Activated T-cell treated with anti-CD3 and anti-CD28 coated beads for 48 hours (primary cell): ENCODE results near the gene HSPA4.

Experiments
- DNase-seq: peaks from one replicate; pipeline ENCODE4 v3.0.0-alpha.2; 2020; ENCODE audit warnings: low read depth

The HSPA4 gene

DNA sequence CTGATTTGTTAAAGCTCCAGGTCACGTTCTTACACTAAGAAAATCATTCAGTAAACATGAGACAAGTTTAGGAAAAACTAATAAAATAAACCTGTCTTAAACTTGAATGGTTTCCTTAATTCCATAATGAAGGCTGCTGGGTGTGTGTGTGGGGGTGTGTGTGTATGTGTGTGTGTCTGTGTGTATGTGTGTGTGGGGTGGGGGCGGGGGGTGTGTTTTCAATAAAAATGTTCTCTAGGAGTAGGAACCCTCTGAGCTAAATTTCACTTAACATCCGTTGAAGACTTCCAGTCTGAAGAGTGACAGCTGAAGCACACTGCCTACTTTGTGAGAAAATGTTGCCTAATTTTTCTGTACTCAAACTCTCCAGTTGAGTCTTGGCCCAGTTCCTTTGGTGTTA is 54.5 kb downstream of the HSPA4 start:
- DNase-seq = no peak

DNA sequence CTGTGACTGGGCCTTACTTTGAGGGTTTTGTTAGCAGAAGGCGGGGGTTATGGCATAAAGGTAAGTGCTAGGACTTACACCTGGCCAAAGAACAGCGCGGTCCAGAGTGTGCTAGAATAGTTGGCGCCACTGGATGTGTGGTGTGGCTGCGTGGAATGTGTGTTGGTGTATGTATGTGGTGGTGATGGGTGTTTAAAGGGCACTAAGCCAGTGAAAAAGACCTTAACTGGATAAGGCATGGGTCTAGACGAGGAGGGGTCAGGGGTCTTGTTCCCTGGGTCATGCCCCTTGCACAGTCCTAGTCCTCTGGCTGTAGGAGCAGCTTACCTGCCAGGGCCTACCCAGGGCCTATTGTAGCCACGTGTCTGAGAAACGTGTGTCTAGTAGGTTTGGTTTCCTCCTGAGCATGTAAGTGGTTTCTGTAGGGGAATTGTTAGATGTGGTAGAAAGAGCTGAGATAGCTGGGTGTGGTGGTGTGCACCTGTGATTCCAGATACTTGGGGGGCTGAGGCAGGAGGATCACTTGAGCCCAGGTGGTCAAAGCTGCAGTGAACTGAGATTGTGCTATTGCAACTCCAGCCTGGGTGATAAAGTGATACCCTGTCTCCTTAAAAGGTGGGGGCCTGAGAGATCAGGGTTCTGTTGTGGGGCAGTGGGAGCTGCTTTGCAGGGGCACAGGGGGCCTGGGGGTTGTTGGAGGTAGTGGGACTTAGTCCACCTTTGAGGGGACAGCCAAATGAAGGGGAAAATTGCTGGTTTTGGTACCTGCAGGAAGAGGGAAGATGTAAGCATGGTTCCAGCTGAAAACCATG is 55.2 kb downstream of the HSPA4 start:
- no peak for DNase-seq

DNA sequence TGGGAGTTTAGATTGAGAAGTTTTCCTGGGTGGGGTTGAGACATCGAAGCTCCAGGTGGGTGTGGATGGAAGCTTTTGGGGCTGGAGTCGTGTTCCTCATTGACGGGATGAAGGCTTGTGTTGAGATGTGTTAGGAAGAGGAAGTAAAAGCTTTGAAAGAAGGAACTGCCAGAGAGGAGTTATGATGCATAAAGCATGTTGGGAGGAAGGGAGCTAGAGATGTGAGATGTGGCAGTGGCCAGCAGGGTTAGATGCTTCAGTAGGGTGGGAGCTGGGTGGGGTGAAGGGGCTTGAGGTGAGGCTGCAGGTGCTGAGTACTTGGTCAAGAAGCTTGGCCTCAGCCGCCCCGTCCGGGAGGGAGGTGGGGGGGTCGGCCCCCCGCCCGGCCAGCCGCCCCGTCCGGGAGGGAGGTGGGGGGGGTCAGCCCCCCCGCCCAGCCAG is 56.7 kb downstream of the HSPA4 start:
- DNase-seq = no peak

DNA sequence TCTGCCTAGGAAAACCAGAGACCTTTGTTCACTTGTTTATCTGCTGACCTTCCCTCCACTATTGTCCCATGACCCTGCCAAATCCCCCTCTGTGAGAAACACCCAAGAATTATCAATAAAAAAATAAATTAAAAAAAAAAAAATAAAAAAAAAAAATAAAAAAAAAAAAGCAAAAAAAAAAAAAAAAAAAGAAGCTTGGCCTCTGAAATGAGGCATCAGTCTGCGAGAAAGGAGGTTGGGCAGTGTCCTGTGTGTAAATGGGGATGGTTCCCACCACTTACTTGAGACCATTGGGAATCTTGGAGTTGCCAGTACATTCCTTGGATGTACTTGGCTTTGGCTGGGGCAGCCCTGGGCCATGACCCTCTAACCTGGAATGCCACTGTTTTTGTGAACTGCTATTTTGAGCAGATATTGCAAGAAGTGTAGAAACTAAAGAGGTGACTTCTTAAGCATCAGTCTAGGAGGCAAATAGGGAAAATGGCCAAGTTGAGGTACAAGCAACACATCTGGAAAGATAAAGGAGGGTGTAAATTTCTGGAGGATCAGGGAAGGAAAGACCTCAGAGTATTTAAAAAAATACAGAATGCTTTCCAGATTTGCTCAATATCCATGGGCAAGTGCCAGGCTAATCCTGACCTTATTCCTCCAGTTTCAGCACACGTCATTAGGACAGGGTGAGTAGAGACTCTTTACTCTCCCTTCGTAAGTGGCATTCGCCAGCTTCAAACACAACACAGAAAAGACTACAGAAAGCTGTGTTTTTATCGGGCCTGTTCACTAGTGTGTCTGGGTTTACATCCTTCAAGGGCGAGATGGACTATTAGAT is 58.1 kb downstream of the HSPA4 start:
- no peak for DNase-seq

DNA sequence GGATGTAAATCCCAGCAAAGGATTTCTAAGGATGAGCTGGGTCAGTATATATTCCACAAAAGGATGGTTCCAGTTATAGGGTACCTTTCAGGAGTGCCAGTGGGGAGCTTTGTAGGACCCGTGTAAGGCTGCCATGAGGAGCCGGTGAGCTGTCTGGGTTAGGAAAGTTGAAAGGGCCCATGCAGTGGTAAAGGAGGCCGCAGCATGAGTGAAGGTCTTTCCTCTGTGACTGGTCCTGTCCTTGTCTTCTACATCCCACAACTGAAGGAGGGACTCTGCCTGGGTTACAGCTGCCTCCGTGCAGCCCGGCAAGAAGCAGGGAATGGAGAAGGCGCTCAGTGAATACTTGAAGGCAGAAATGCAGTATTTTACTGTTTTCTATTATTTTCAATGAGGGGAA is 58.9 kb downstream of the HSPA4 start:
- DNase-seq = no peak

DNA sequence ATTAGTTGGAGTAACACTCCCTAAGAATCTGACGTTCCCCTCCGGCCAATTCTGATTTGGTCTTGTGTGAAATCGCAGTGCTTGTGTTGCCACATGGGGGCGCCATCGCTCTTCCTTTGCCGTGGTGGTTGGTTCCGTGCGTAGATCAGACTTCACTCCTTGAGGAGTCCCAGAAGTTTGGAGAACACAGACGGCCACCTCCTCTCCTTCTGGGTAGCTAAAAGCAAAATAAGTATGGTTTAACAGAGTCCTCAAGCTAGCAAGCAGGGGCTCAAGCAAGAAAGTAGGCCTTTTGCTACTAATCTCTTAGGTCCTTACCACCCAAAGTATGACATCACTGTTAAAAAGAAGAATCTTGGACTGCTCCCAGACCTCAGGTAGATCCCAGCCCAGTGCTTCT is 59.5 kb downstream of the HSPA4 start:
- peak; percentile 74 for DNase-seq

DNA sequence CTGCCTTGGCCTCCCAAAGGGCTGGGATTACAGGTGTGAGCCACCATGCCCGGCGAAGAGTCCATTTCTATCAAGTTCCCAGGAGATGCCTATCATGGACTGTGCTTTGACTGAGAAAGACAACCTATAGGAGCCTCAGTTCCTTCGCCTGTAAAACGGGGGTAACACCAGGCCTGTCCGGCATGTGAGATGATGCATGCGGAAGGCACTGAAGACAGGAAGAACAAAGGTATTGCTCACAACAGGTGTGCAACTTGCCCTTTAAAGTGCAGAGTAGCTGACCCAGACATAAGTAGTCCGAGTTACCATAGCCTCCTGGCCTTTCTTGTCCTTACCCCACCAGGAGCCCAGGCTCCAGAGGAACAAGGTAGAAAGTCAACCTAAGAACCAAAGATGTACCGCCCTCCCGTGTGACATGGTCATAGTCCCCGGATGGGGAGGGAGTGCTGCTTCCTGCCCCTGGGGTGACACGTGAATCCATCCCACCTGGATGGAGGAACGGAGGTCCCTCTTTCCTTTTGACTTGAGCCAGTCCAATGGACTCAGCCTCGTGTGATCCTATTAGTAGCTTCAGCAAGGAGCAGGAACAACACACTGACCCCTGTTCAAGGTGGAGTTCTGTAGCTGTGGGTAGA is 60.3 kb downstream of the HSPA4 start:
- no peak for DNase-seq

DNA sequence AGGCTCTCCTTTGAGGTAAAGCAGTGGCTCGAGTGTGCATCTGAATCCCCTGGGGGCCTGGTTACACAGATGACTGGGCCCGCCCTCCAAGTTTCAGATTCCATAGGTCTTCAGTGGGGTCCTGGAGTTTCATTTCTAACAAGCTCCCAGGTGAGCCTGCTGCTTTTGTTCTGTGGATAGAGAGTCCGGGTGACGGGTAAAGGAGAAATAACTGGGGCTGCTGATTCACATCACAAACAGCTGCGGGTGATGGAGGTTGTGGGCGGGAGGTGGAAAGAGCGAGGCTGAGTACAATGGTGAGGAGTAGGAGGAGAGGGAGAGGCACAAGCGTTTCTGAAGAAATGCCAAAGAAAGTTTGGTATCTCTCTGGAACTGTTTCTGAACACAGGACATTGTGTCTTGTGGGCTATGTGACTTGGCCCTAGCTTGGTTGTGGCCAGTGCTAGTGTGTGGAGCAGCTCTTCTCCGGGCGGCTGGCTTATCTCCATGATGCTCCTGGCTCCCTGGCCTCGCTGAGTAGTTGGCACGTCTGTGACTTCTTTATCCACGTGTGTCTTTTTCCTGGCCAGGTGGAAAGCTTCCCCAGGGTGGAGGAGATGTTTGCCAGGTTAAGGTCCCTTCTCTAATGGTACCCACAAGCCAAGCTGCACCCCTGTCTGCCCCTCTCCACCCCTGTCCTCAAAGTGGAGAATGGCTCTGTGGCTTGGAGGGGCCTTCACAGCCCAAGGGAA is 61.7 kb downstream of the HSPA4 start:
- DNase-seq = peak; percentile 61

DNA sequence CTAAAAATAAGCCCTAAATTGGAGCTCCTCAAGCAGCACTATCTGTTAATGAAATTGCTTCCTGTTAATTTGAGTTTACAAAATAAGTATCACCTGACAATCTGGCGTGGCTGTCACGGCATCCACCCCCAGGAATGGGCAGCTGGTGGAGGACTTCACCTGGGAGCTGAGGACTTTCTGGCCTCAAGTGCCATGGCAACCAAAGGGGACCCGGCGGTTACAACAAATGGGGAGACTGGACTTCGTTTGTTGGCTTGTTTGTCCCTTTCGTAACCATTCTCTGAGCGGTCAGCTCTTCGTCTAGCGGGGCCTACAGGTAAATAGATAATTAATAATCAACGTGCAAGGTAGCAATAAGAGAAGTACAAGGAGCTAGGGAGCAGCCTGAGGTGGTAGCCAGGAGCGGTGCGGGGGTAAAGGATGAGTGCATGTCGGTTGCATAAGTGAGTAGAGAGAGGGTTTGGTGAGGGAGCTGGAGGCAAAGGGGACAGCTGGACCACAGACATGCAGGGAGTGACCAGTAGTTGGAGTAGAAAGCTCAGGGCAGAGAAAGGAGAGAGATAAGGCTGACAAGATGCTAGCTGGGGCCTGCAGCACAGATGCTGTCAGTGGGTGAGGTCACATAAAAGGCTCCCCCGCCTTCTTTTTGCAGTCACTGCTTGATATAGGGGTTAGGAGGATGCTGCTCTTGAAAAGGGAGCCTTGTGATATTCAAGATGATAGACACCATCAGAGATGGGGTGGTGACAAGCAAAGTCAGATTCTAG is 62.5 kb downstream of the HSPA4 start:
- DNase-seq = no peak

DNA sequence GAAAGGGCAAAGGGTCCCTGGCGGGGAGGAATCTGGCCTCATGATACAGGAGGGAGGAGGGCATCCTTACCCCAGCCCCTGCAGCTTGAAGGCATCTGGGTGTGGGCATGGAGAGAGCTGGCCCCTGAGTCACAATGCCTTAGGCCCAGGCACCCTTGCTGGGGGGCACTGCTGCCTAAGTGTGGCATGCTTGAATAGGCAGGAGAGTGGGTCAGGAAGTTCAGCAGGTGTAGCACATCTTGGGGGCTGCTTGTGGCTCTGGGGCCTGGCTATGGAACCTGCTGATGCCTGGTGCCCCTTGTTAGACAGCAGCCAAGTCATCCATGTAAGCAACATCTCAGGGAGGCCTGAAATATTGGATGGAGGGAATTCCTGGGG is 63.1 kb downstream of the HSPA4 start:
- DNase-seq = no peak

DNA sequence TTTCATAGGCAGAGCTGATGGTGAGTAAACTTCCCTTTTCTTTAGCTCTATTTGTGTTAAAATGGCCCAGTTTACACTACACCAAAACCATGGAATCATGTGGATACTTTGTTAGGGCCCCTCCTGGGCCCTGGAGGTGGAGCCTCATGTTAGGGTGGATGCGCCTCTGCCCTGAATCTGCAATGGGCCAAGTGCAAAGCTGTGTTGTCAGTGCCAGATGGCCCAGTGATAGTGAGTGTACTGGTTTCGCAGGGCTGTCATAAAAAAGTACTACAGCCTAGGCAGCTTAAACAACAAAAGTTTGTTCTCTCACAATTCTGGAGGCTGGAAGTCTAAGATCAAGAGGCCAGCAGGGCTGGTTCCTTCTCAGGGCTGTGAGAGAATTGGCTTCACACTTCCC is 64.8 kb downstream of the HSPA4 start:
- no peak for DNase-seq

DNA sequence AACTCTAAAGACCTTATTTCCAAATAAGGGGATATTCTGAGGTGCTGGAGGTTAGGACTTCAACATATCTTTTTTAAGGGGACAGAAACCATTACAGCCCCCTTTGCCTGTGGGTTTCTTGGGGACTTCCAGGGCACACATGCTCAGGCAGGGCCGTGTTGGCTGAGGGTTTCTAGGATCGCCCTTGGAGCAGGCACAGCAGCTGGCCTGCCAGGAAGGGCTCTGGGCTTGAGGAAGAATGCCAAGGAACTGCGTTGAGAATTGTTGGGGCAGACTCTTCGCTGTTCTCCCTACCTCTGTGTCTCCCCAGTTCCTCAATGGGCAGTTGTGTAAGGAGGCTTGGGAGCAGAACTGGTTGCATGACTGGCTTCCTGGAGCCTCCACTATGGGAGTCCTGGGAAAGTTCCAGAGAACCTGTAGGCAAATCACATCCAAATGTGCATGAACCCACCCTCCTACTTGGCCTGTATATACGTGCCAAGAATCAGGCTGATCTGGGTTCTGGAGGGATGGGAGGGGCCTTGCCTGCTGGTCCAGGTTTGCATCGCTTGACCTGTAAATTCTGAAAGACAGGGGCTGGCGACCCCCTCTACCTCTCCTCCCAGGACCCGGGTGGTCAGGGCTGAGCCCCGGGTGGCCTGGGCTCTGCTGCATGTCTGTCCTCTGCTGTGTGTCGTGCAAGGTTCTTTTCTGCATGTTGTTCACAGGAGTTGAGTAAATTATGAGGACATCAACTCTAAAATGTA is 65.5 kb downstream of the HSPA4 start:
- DNase-seq = no peak

DNA sequence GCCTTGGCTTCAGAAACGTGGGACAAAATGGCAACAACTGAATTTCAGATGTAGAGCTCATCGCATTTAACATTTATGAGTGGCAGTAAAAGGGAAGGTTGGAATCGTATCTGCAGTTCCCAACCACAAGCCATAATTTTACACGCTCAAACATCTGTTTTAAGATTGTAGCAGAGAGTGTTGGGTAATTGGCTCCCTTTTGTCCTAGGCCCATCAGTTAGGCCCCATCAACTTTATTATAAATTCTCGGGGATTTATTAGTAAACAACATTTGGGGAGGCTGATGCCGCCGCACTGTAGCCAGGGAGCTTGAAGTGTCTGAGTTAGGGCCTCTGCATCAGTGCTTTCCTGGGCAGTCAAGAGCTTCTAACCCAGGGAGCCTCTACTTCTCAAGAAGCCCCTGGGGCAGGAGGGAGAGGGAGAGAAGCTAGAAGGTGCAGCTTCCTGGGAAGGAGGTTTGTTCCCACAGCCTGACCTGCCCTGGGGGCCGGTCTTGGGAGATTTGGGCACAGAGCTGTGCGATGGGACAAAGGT is 66.2 kb downstream of the HSPA4 start:
- no peak for DNase-seq

DNA sequence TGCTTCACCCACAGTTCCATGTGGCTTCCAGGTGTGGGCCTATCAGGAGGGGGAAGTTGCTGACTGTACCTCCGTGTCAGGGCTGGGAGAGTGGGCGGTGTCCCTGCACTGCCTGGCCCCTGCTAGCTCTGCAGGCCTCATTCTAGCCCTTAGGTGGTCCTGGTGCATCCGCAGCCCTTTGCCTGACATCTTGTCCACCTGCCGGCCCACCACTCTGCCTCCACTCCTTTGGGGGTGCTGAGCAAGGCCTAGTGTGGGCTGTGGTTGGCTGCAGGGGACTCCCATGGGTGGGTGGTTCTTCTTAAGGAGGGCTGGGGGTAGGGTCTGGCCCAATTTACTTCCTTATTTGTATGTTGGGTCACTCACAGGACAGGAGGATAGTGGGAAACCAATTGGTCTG is 66.9 kb downstream of the HSPA4 start:
- no peak for DNase-seq

DNA sequence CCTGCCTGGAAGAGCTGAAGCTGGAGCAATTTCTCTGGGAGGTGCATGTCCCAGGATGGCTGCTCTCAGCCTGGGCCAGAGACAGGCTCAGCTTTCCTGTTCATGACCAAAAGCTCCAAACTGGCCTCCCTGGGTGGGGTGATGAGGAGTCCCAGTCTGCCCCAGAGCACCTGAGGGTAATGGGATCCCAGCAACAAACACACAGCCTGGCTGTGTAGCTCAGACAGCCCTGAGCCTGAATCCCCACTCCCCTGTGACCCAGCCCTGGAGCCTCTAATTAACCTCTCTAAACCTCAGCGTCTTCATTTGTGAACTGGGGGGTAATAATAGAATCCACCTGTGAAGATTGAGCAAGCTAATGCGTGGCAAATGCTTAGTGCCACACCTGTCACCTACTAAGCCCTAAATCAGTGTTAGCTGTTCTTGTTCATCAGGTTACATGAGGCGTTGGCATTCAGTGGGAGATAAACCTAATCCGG is 67.5 kb downstream of the HSPA4 start:
- DNase-seq = no peak

DNA sequence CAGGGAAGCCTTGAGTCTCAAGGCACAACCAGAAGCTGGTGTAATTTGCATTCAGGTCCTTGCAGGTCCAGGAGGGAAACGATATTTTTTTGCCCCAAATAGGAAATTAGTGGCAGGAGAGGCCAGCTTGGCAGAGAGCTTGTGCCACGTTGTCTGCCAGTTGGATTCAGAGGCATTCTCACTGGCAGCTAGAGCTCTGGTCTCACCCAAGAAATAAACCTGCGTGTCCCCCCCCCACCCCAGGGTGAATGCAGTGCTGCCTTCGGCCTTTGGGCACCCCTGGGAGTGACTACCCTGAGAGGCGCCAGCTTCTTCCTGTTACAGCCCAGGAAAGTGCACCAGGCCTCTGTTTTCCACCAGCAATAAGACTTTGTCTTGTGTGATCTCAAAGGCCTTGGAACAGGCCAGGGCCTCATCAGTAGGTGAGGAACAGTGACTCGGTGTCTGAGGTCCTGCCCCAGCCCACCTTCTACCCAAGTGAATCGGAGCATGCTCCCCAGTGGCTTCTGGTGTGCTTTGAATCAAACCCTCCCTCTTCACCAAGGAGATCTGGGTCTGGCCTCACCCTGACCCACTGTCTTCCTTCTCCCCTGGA is 68.4 kb downstream of the HSPA4 start:
- no peak for DNase-seq

DNA sequence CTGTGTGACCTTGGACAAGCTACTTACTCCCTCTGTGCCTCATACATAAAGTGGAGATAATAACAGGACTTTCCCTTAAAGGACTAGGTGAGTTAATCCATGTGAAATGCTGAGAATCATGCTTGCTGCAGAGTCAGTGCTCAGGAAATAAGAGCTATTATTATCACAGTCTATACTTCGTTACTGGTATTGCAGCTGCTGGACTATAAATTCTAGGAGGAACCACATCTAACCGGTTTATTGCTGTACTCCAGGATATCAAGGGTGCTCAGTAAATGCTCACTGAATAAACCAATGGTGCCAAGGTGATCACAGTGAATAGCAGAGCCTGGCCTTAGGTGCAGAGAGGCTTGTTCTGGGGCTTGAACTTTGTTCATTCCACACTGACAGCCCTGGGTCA is 69.3 kb downstream of the HSPA4 start:
- DNase-seq = no peak

DNA sequence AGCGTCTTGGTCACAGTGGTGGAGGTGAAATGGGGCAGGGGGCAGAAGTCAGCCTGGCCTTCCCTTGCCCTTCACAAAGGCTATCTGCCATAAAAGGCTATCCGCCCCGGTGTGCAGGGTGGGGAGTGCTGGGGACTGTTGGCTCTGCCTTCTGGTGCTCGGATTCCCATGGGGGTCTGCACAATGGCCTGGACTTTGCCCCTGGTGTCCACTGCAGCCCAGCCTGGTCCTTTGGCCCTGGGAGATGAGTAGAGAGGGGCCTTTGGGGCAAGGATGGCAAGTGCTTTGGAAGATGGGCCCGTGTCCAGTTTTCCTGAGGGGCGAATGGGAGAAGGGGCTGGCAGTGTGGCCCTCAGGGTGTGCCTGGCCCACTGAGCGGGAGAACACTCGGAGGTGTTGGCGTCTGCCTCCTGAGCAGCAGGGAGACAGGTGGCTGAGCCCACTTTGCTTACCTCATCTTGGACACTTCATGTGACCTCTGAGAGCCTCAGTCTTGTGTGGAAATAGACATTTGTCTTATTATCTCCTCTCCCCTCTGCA is 69.9 kb downstream of the HSPA4 start:
- DNase-seq = no peak

DNA sequence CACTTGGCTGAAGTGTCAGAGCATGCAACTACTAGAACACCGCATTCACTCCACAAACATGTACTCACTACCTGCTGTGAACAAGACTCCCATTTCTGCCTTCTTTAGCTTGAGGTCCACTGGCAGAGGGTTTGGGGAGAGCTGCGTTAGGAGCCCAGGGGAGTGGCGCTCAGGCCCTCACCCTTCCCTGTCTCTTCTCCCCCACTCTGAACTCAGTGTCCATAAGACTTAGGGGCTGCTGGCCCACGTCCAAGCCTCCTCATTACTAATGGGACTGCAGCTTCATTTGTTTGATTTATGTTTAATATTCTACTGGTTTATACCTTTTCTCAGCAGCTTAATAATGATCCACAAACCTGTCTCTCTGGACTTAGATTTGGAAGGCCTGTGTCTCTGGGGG is 70.9 kb downstream of the HSPA4 start:
- no peak for DNase-seq

DNA sequence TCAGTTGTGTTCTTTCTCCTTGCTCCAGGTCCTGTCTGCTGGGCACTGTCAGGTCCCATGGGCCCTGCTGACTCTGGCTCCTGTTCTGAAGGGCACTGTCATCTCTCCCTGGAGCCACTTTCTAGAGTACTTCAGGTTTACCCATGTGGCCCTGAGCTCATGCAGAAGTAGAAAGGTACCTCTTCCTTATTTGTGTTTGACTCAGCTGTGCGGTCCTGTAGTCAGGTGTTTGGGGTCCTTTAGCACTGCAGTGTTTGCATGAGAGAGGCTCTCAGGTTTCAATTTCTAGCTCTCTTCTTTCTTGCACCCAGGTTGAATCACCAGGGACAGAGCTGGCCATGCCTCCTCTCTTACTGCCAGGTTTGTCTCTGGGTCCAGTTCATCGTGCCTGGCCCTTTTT is 71.5 kb downstream of the HSPA4 start:
- DNase-seq = no peak
